Heart right ventricle (tissue), 16 donors: ENCODE data around the gene HIVEP3. TPM values are rescaled to one million over a fixed set of nuclear protein-coding genes. Genes with fewer than 3 reads are reported as not detected.
"Not testable (repeated sequence)": the region's sequence is repeated elsewhere in the genome, so short reads cannot be mapped to it uniquely, and the experiment has no call there.

ENCODE experiments used
- ATAC-seq, 8 donors: fragments of 200-7000 bp; cut with Tn5 transposase; one replicate each; pipeline ENCODE4 v1.9.1; 2020; ENCODE audit warnings: mild to moderate bottlenecking in 8 of 8, moderate library complexity in 8 of 8, moderate number of reproducible peaks in 1 of 8
- DNase-seq, 2 donors: peaks; one replicate each; pipeline ENCODE4 v3.0.0-alpha.2; 2020
- H3K27ac ChIP-seq, 10 donors: fragments of 200-600 bp; sonication (generic) in 2 of 10; one replicate each; pipeline versions ENCODE4 v1.5.0 to v1.8.0; 2020 to 2022; ENCODE audit warnings: mild to moderate bottlenecking in 3 of 10
- H3K27me3 ChIP-seq, 7 donors: fragments of 200-600 bp; one replicate each; pipeline ENCODE4 v1.8.0; 2021 to 2022; ENCODE audit warnings: mild to moderate bottlenecking in 2 of 7
- H3K36me3 ChIP-seq, 9 donors: fragments of 200-600 bp; sonication (generic) in 1 of 9; one replicate each; pipeline versions ENCODE4 v1.5.0 to v1.8.0; 2020 to 2022; ENCODE audit warnings: mild to moderate bottlenecking in 2 of 9
- H3K4me1 ChIP-seq, 9 donors: fragments of 200-600 bp; sonication (generic) in 1 of 9; one replicate each; pipeline versions ENCODE4 v1.5.0 to v1.8.0; 2020 to 2022; ENCODE audit warnings: mild to moderate bottlenecking in 4 of 9
- H3K4me3 ChIP-seq, 10 donors: fragments of 200-600 bp; sonication (generic) in 2 of 10; one replicate each; pipeline versions ENCODE4 v1.5.0 to v1.8.0; 2020 to 2022; ENCODE audit warnings: mild to moderate bottlenecking in 7 of 10, moderate library complexity in 2 of 10
- H3K9me3 ChIP-seq, 11 donors: fragments of 200-600 bp in 10 of 11; sonication (generic) in 2 of 11; one replicate each; pipeline versions ENCODE4 v1.5.0 to v1.8.0; 2013 to 2022; ENCODE audit warnings: mild to moderate bottlenecking in 2 of 11, control low read depth in 1 of 11, moderate library complexity in 1 of 11
- WGBS, 2 donors: extraction: QIAGEN DNeasy Blood & Tissue Kit; methylation state at CpG; one replicate each; pipeline ENCODE4 v1.1.7; 2013; ENCODE audit warnings: inconsistent platforms in 1 of 2; 5-methylcytosine and 5-hydroxymethylcytosine counted together
- intact Hi-C, 10 donors: fragments of 100-400 bp; cut with DNase I; formaldehyde crosslinking; loops; one replicate each; pipeline versions ENCODE4 v1.11.1 to v1.14.2; 2022
- polyA plus RNA-seq, 2 donors: library from polyadenylated mRNA; stranded (reverse); fragments of 200-250 nt; gene quantifications; one replicate each; pipeline ENCODE4 v1.2.3, GENCODE V29; 2013
- total RNA-seq, 10 donors: library from RNA; stranded (reverse); fragmentation: NEBNext Ultra II Directional in 3 of 10; extraction: Animal tissue kit (Norgen Biotek cat#: 25700) in 3 of 10; gene quantifications; one replicate each; pipeline versions ENCODE4 v1.2.1 to v1.2.4, GENCODE V29; 2021 to 2023
- TF ChIP-seq, protein P1 (sequence below), 9 donors: fragments of 200-600 bp; sonication (generic) in 2 of 9; IDR thresholded peaks; one replicate each; pipeline versions ENCODE4 v1.5.0 to v1.8.0; 2021 to 2022; ENCODE audit warnings: antibody characterized with exemption in 9 of 9, mild to moderate bottlenecking in 5 of 9, moderate library complexity in 1 of 9
- donor health status: Arrhythmogenic right ventricular cardiomyopathy.
- donor health status: ischemic (EF 13 %, LVEDD 7.1; RV severe dilation, severe dysfunction).
- donor health status: healthy with polysubstance abuse.
- donor health status: DM: no; HTN: yes; CAD: no.
- donor health status: DM: no; HTN: no; CAD: no.
- donor health status: ischemic (EF 25% LVEDD 6.9; RV normal size, moderate dysfunction).
- donor health status: ischemic (EF 25% LVEDD 5.7; RV mildly dilated, moderate dysfunction).
- donor health status: healthy.
- donor health status: DM: yes; HTN: yes; CAD: no.
- donor health status: Ischemic cardiomyopathy.
- donor health status: ischemic (EF 35%, LVEDD 5.7; RV mildly dilated, moderate dysfunction).
- donor health status: nonischemic (EF 11% LVEDD 7.7; RV severe dilation, severe dysfunction).
- donor health status: DM: yes; HTN: yes; CAD: no.
- donor health status: PGD.
- donor health status: ischemic (EF 29% LVEDD 5.4; RV normal size, mild dysfunction).
- donor health status: nonischemic (EF 23%, LVEDD 6.1; RV moderate dilation, normal function).

Gene HIVEP3
- total and polyA plus RNA-seq, 12 donors = 2.6 to 7.5 (median 5.2) TPM

- Histone ChIP-seq H3K9me3 (no peaks in the 10 kb centered on the region), H3K36me3 (no peaks in the 10 kb centered on the region), H3K27ac (no peak overlapping the region), H3K4me3 (no peak overlapping the region), H3K27me3 (no peaks in the 10 kb centered on the region), H3K4me1 (peaks cover 0 to 24% (median 10%) of the 10 kb centered on the region in 9 donors)
- DNase-seq = no peak
- TF ChIP-seq, protein P1, sequence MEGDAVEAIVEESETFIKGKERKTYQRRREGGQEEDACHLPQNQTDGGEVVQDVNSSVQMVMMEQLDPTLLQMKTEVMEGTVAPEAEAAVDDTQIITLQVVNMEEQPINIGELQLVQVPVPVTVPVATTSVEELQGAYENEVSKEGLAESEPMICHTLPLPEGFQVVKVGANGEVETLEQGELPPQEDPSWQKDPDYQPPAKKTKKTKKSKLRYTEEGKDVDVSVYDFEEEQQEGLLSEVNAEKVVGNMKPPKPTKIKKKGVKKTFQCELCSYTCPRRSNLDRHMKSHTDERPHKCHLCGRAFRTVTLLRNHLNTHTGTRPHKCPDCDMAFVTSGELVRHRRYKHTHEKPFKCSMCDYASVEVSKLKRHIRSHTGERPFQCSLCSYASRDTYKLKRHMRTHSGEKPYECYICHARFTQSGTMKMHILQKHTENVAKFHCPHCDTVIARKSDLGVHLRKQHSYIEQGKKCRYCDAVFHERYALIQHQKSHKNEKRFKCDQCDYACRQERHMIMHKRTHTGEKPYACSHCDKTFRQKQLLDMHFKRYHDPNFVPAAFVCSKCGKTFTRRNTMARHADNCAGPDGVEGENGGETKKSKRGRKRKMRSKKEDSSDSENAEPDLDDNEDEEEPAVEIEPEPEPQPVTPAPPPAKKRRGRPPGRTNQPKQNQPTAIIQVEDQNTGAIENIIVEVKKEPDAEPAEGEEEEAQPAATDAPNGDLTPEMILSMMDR (IDR thresholded peaks at IDR 0.05) = no peak
- no peak for ATAC-seq
- WGBS, 2 donors = 93 to 94% methylated on average over 19 of the region's 19 CpGs
- intact Hi-C loops = no loop called here
These were observed 219.5 kb downstream of the HIVEP3 start for GRCh38 chr1:41698916-41699860.

DNA sequence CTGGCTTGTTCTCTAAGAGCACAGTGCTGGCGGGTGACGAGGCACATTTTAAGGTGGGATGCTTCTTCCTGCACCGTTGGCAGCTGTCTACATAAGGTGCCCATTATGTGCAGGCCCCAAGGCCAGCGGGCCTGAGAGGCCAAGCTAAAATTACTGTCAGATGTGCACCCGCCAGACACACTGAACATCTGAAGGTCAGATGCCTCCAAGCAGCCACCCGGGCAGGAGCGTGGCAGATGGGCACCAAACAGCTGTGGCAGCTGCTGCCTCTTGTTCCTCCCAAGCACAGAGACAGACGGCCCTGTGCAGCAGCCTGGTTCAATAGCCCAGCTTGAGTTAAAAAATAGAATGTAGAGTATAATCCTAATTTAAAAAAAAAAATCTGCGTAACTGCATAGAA, 222.3 kb downstream of the HIVEP3 start:
- TF ChIP-seq, protein P1 (IDR thresholded peaks at IDR 0.05) = no peak
- 81 to 84% methylated on average over 9 of the region's 9 CpGs for WGBS, 2 donors
- Histone ChIP-seq H3K4me1 (peaks cover 0 to 25% (median 10%) of the 10 kb centered on the region in 9 donors), H3K4me3 (no peak overlapping the region), H3K9me3 (no peaks in the 10 kb centered on the region), H3K27ac (peak overlapping the region in 2 of 10 donors; percentile 49 to 62), H3K27me3 (no peaks in the 10 kb centered on the region), H3K36me3 (no peaks in the 10 kb centered on the region)
- DNase-seq (no peak), ATAC-seq (peak in 5 of 8 donors; percentile 34 to 59 (median 51))
- intact Hi-C loops = no loop called here

DNA sequence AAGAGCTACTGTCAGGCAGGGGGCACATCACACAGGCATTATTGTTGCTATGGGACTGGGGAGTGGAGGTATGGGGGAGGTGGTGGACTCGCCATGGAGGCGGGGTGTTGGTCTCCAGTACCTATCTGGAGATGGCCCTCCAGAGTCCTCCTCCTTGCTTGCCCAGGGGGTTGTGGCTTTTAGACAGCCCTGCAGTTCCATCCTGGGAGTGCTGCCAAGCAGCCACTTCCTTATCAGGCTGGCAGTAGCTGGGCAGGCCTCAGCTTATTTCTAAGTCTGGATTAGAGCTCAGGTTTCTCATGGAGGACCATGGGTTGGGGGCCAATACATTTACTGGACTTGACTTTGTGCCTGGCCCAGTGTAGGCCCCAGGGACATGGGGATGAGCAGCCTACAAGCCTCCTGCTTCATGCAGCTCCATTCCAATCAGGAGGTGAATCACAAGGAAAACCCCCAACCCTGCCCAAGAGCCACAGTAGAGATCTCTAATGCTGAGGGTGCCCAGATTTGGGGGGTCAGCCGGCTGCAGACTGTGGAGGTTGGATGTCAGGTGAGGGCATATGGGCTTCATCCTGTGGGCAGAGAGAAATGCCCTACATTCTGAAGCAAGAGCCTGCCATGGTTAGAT, 223.5 kb downstream of the HIVEP3 start:
- Histone ChIP-seq H3K27ac (peak overlapping the region in 6 of 10 donors; percentile 6 to 62 (median 40)), H3K4me3 (no peak overlapping the region), H3K27me3 (no peaks in the 10 kb centered on the region), H3K36me3 (no peaks in the 10 kb centered on the region), H3K9me3 (no peaks in the 10 kb centered on the region), H3K4me1 (peaks cover 0 to 25% (median 10%) of the 10 kb centered on the region in 9 donors)
- intact Hi-C loops = no loop called here
- ATAC-seq = peak; percentile 78 to 97 (median 88)
- DNase-seq = peak; percentile 68 to 75
- WGBS, 2 donors = 70 to 78% methylated on average over 3 of the region's 3 CpGs
- TF ChIP-seq, protein P1 (IDR thresholded peaks at IDR 0.05) = no peak

GRCh38 chr1:41691966-41692365, 226.8 kb downstream of the HIVEP3 start:
- H3K27ac ChIP-seq, ATAC-seq, DNase-seq, H3K9me3 ChIP-seq, intact Hi-C loops, H3K36me3 ChIP-seq, H3K4me3 ChIP-seq, H3K27me3 ChIP-seq: not testable (repeated sequence)
- peaks cover 0 to 36% (median 17%) of the 10 kb centered on the region in 9 donors for H3K4me1 ChIP-seq
- 91 to 94% methylated on average over 10 of the region's 10 CpGs for WGBS, 2 donors
